Ascending aorta (tissue), 2 donors: ENCODE measurements around the gene MRPS18C. TPM values are rescaled to one million over a fixed set of nuclear protein-coding genes. Genes with fewer than 3 reads are reported as not detected.
A peak's percentile ranks its signal among the peaks of the same experiment; 100 is the strongest.

ENCODE experiments used
- DNase-seq, 2 donors: peaks; one replicate each; pipeline ENCODE4 v3.0.0-alpha.2; 2019; ENCODE audit warnings: low spot score in 2 of 2
- H3K27ac ChIP-seq, 2 donors: fragments of 200-600 bp; sonication (generic); one replicate each; pipeline ENCODE4 v1.5.1; 2016 to 2017; ENCODE audit warnings: mild to moderate bottlenecking in 1 of 2
- H3K27me3 ChIP-seq: fragments of 200-600 bp; sonication (generic); one replicate; pipeline ENCODE4 v1.5.1; 2017
- H3K36me3 ChIP-seq, 2 donors: fragments of 200-600 bp; sonication (generic); one replicate each; pipeline ENCODE4 v1.5.1; 2016
- H3K4me1 ChIP-seq, 2 donors: fragments of 200-600 bp; sonication (generic); one replicate each; pipeline ENCODE4 v1.5.1; 2016 to 2017; ENCODE audit warnings: mild to moderate bottlenecking in 1 of 2
- H3K4me3 ChIP-seq, 2 donors: fragments of 200-600 bp; sonication (generic); one replicate each; pipeline ENCODE4 v1.5.1; 2016 to 2017; ENCODE audit warnings: mild to moderate bottlenecking in 1 of 2
- H3K9me3 ChIP-seq, 2 donors: fragments of 200-600 bp; sonication (generic); one replicate each; pipeline ENCODE4 v1.5.1; 2016
- intact Hi-C: fragments of 100-400 bp; cut with DNase I; formaldehyde crosslinking; loops from one replicate; pipeline ENCODE4 v1.15.1; 2023
- total RNA-seq: library from RNA; depleted of rRNA; stranded (reverse); fragments of >200 nt; gene quantifications from one replicate; pipeline ENCODE4 v1.1.0, GENCODE V29; 2016
- TF ChIP-seq, protein P1 (sequence below), 3 experiments: fragments of 200-600 bp in 2 of 3; fragments of 450-650 bp in 1 of 3; sonication (generic) in 2 of 3; IDR thresholded peaks; one replicate each; pipeline ENCODE4 v1.5.1; 2016 to 2019; ENCODE audit warnings: antibody characterized with exemption in 3 of 3, mild to moderate bottlenecking in 1 of 3, moderate library complexity in 1 of 3

MRPS18C gene
- total RNA-seq, result 13.0 TPM

DNA sequence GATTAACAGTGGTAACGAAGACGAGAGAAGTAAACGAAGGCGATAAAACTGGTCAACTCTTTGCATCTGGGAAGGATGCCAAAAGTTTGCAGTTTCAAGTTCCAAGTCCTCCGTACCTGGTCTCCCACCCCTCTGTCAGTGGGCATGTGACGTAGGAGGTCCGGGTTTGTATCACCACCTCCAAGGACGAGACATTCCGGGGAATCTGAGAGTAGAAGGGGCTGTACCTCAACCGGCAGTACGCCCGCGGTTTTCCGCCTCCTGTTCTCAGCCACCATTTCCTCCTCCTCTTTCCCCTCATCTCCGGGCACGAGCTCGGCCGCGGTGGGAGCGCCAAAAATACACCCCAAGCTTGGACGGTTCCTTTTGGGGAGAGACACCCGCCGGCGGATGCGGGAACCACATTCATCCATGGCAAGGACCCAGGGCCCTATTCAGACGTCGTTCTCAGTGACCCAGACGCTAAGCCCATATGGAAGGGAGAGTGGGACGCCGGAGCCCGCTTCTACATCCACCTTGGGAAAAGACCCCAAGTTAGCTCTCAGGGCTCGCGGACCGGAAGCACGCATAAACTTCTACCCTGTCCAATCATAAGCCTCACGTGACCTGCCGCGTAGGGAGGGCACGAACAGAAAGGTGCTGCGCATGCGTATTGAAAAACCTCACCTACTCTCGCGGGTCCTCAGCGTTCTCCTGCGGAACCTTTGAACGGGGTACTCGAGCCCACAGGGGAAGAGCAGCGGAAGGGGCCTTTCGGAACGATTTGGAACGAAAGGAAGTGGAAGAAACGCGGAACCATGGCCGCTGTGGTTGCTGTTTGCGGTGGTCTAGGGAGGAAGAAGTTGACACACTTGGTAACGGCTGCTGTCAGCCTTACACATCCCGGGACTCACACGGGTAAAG is at the start of gene MRPS18C, which contains the start of gene HELQ:
Gene MRPS18C, plus strand, starts transcription at position 778 of the 903 bp plus-strand sequence. Its CDS starts 20 bp downstream, at position 798.
Gene HELQ, minus strand, starts transcription at position 543 of the 903 bp plus-strand sequence. Its CDS starts 130 bp downstream, at position 413.
- Histone ChIP-seq H3K27me3 (no peaks in the 10 kb centered on the region), H3K4me3 (peak within 1 kb of the TSS; percentile 85 to 89), H3K27ac (peak within 1 kb of the TSS; percentile 98 to 99), H3K36me3 (peaks cover 5 to 36% of the 10 kb centered on the region in 2 donors), H3K4me1 (peaks cover 0 to 14% of the 10 kb centered on the region in 2 donors), H3K9me3 (no peaks in the 10 kb centered on the region)
- intact Hi-C loops, result loop anchor here (1.0 to 10.0 kb wide), 9 partner anchors 30 to 1083 kb away; partner anchors contain the start of genes ABRAXAS1, COQ2, GPAT3 and HNRNPD
- TF ChIP-seq, protein P1, sequence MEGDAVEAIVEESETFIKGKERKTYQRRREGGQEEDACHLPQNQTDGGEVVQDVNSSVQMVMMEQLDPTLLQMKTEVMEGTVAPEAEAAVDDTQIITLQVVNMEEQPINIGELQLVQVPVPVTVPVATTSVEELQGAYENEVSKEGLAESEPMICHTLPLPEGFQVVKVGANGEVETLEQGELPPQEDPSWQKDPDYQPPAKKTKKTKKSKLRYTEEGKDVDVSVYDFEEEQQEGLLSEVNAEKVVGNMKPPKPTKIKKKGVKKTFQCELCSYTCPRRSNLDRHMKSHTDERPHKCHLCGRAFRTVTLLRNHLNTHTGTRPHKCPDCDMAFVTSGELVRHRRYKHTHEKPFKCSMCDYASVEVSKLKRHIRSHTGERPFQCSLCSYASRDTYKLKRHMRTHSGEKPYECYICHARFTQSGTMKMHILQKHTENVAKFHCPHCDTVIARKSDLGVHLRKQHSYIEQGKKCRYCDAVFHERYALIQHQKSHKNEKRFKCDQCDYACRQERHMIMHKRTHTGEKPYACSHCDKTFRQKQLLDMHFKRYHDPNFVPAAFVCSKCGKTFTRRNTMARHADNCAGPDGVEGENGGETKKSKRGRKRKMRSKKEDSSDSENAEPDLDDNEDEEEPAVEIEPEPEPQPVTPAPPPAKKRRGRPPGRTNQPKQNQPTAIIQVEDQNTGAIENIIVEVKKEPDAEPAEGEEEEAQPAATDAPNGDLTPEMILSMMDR (IDR thresholded peaks at IDR 0.05), result peak in 2 of 3 experiments; percentile 26 to 42
- DNase-seq, result peak; percentile 94 to 99

DNA sequence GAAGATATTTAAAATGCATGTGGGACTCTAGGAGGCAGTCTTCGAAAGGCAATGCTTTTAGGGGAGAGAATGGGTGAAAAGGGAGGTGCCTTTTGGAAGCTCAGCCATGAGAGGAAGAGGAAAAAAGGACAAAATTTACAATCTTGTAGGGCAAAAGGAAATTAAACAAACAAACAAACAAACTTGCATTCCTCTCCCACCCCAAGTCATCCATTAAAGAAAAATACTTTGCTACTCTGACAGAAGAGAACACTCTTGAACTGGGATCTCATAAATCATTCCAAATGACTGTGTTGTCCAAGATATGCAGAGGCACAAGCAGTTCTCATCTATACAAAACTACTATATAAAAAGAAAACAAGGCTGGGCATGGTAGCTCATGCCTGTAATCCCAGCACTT is 47.0 kb upstream of the MRPS18C start:
- H3K36me3 ChIP-seq, result peaks cover 4 to 31% of the 10 kb centered on the region in 2 donors
- H3K27me3 ChIP-seq, result no peaks in the 10 kb centered on the region
- H3K4me3 ChIP-seq, result no peak overlapping the region
- no peaks in the 10 kb centered on the region for H3K9me3 ChIP-seq
- no peak for DNase-seq
- no peaks in the 10 kb centered on the region for H3K4me1 ChIP-seq
- no peak overlapping the region for H3K27ac ChIP-seq
- TF ChIP-seq, protein P1 (IDR thresholded peaks at IDR 0.05), result no peak
- intact Hi-C loops, result no loop called here

DNA sequence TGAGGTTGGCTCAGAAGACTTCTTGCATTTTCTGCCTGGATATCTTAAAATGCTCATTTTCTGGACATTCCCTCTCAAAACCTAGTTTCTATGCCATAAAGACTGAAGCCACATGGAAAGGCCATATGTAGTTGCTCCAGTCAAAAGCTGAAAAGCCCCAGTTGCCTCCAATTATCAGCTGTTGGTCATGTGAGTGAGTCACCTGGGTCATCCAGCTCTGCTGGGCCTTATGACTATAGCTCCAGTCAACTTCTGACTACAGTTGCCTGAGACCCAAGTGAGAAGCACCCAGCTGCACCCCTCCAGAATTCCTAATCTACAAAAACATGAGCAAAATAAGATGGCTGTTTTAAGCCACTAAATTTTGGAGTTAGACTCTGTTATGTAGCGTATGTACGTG is 42.2 kb upstream of the MRPS18C start:
- intact Hi-C loops, result no loop called here
- H3K27ac ChIP-seq, result no peak overlapping the region
- TF ChIP-seq, protein P1 (IDR thresholded peaks at IDR 0.05), result no peak
- peaks cover 22 to 57% of the 10 kb centered on the region in 2 donors for H3K36me3 ChIP-seq
- DNase-seq, result no peak
- no peaks in the 10 kb centered on the region for H3K4me1 ChIP-seq
- H3K27me3 ChIP-seq, result no peaks in the 10 kb centered on the region
- H3K9me3 ChIP-seq, result no peaks in the 10 kb centered on the region
- H3K4me3 ChIP-seq, result no peak overlapping the region

DNA sequence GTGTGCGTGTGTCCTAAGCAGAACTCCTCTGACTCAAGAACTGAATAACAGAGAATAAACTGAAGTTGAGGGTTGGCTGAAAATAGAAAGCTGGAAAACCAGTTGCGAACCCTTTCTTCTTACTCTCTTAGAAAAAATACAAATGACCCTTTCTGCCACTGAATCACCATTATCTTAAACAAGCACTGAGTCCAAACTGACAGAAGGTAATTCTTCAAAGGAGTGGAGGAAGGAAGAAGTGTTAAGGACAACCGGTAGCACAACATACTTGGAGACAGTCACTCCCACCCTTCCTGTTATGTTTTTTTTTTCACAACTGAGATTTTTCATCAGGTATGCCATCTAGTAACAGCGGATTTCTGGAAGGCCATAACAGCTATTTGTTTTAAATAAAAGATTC is 38.3 kb upstream of the MRPS18C start:
- H3K27ac ChIP-seq, result no peak overlapping the region
- no peaks in the 10 kb centered on the region for H3K4me1 ChIP-seq
- H3K9me3 ChIP-seq, result no peaks in the 10 kb centered on the region
- TF ChIP-seq, protein P1 (IDR thresholded peaks at IDR 0.05), result no peak
- DNase-seq, result no peak
- no peaks in the 10 kb centered on the region for H3K27me3 ChIP-seq
- no peak overlapping the region for H3K4me3 ChIP-seq
- H3K36me3 ChIP-seq, result peaks cover 28 to 70% of the 10 kb centered on the region in 2 donors
- intact Hi-C loops, result no loop called here

DNA sequence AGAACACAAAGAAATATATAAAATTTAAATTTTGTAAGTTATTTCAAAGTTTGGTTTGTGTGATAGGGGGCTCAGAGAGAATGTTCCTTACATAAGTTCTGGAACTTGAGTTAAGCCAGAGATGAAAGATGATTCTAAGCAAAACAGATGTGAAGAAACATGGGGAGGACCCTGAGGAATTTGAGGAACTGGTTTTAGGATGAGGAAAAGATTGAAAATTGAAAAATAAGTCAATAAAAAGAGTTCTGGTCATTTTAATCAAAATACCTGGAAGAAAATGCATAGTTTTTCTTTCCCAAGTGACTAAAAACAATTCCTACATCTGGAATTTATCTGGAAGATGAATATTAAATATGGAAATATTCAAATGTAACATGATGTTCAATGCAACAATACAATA is 37.6 kb upstream of the MRPS18C start:
- TF ChIP-seq, protein P1 (IDR thresholded peaks at IDR 0.05), result no peak
- DNase-seq, result no peak
- Histone ChIP-seq H3K9me3 (no peaks in the 10 kb centered on the region), H3K36me3 (peaks cover 29 to 71% of the 10 kb centered on the region in 2 donors), H3K4me1 (no peaks in the 10 kb centered on the region), H3K27ac (no peak overlapping the region), H3K27me3 (no peaks in the 10 kb centered on the region), H3K4me3 (no peak overlapping the region)
- intact Hi-C loops, result no loop called here
